Activated naive CD4-positive, alpha-beta T cell treated with anti-CD3 and anti-CD28 coated beads for 36 hours (primary cell): ENCODE measurements around the gene TMBIM6. TPM values are rescaled to one million over a fixed set of nuclear protein-coding genes. Genes with fewer than 3 reads are reported as not detected.

ENCODE experiments used
- CTCF ChIA-PET: fragments of 350-600 bp; sonication (Branson Sonifier 250); formaldehyde crosslinking; loops from one replicate; lab custom pipeline; 2021; ENCODE audit warnings: antibody characterized with exemption; lab: Charles Lee
- DNase-seq: peaks from one replicate; pipeline ENCODE4 v3.0.0-alpha.2; 2020
- H3K27ac Mint-ChIP-seq: one replicate; pipeline ENCODE4 v1.8.0; 2021; ENCODE audit warnings: mild to moderate bottlenecking, mixed read lengths
- H3K27me3 Mint-ChIP-seq: one replicate; pipeline ENCODE4 v1.8.0; 2021; ENCODE audit warnings: low read depth, mixed read lengths
- H3K36me3 Mint-ChIP-seq: one replicate; pipeline ENCODE4 v1.8.0; 2021; ENCODE audit warnings: low read depth, mixed read lengths
- H3K4me1 Mint-ChIP-seq: one replicate; pipeline ENCODE4 v1.8.0; 2021; ENCODE audit warnings: low read depth, mixed read lengths
- H3K4me3 Mint-ChIP-seq: one replicate; pipeline ENCODE4 v1.8.0; 2021; ENCODE audit warnings: mild to moderate bottlenecking, moderate library complexity, mixed read lengths
- H3K9me3 Mint-ChIP-seq: one replicate; pipeline ENCODE4 v1.8.0; 2021; ENCODE audit warnings: mixed read lengths
- intact Hi-C: fragments of 100-400 bp; cut with micrococcal nuclease; formaldehyde crosslinking; loops from one replicate; pipeline ENCODE4 v1.15.1; 2023
- total RNA-seq, 2 experiments: library from RNA; stranded (reverse); gene quantifications; one replicate each; pipeline ENCODE4 v1.2.3, GENCODE V29; 2021

The TMBIM6 gene
- 100 to 1,000 TPM; 466 to 498 TPM for total RNA-seq

GRCh38 chr12:49740930-49741881 is at the start of gene TMBIM6:
TSS of gene TMBIM6 (plus strand) at chr12:49741557. CDS start at chr12:49752494, 10,937 bp downstream.
- peak; percentile 99 for DNase-seq
- CTCF ChIA-PET: interaction anchor here (0.6 to 3.3 kb wide), 45 partner anchors 9 to 776 kb away, joined by 3 to 41 read pairs (median 4); partner anchors contain the start of genes FMNL3 and NCKAP5L
- Mint-ChIP-seq H3K4me3 (peak within 1 kb of the TSS; percentile 100), H3K27me3 (no peaks in the 10 kb centered on the region), H3K27ac (peak within 1 kb of the TSS; percentile 100), H3K9me3 (no peaks in the 10 kb centered on the region), H3K36me3 (peaks cover 31% of the 10 kb centered on the region), H3K4me1 (peaks cover 34% of the 10 kb centered on the region)
- intact Hi-C loops: loop anchor here (1.0 to 5.0 kb wide), 11 partner anchors 9 to 418 kb away; partner anchors contain the start of genes FMNL3, NCKAP5L and TROAP

- Mint-ChIP-seq H3K9me3 (no peaks in the 10 kb centered on the region), H3K27me3 (no peaks in the 10 kb centered on the region), H3K4me3 (no peak overlapping the region), H3K4me1 (peaks cover 45% of the 10 kb centered on the region), H3K27ac (no peak overlapping the region), H3K36me3 (no peaks in the 10 kb centered on the region)
- CTCF ChIA-PET: interaction anchor here (0.6 to 1.9 kb wide), 2 partner anchors 11 to 486 kb away, joined by 4 to 6 read pairs; no protein-coding TSS in a partner anchor
- no peak for DNase-seq
- intact Hi-C loops: no loop called here
These were observed 48.5 kb upstream of the TMBIM6 start for GRCh38 chr12:49692851-49693250.

- H3K36me3 Mint-ChIP-seq: no peaks in the 10 kb centered on the region
- H3K9me3 Mint-ChIP-seq: no peaks in the 10 kb centered on the region
- CTCF ChIA-PET: interaction anchor here (1.9 kb wide), 1 partner anchor 9 kb away, joined by 6 read pairs; no protein-coding TSS in a partner anchor
- H3K27me3 Mint-ChIP-seq: no peaks in the 10 kb centered on the region
- H3K27ac Mint-ChIP-seq: no peak overlapping the region
- H3K4me1 Mint-ChIP-seq: peaks cover 50% of the 10 kb centered on the region
- intact Hi-C loops: no loop called here
- no peak overlapping the region for H3K4me3 Mint-ChIP-seq
- DNase-seq: no peak
These were observed 47.4 kb upstream of the TMBIM6 start for GRCh38 chr12:49693931-49694444.

GRCh38 chr12:49696723-49697122 is 44.6 kb upstream of the TMBIM6 start:
- peaks cover 38% of the 10 kb centered on the region for H3K4me1 Mint-ChIP-seq

GRCh38 chr12:49697808-49698207 is 43.5 kb upstream of the TMBIM6 start:
- Mint-ChIP-seq H3K9me3 (no peaks in the 10 kb centered on the region), H3K27me3 (no peaks in the 10 kb centered on the region), H3K27ac (no peak overlapping the region), H3K36me3 (no peaks in the 10 kb centered on the region), H3K4me1 (peaks cover 44% of the 10 kb centered on the region), H3K4me3 (no peak overlapping the region)
- CTCF ChIA-PET: interaction anchor here (0.8 to 1.0 kb wide), 3 partner anchors 24 to 34 kb away, joined by 3 to 6 read pairs (median 3); no protein-coding TSS in a partner anchor
- no peak for DNase-seq
- intact Hi-C loops: no loop called here

More at GRCh38 chr12:49696723-49697122, 44.6 kb upstream of the TMBIM6 start:
- H3K36me3 Mint-ChIP-seq: no peaks in the 10 kb centered on the region
- H3K4me3 Mint-ChIP-seq: no peak overlapping the region
- no peaks in the 10 kb centered on the region for H3K9me3 Mint-ChIP-seq
- H3K27ac Mint-ChIP-seq: no peak overlapping the region
- intact Hi-C loops: no loop called here
- CTCF ChIA-PET: interaction anchor here (0.7 to 1.3 kb wide), 2 partner anchors 9 to 52 kb away, joined by 3 to 5 read pairs; no protein-coding TSS in a partner anchor
- DNase-seq: no peak
- H3K27me3 Mint-ChIP-seq: no peaks in the 10 kb centered on the region

- Mint-ChIP-seq H3K36me3 (no peaks in the 10 kb centered on the region), H3K9me3 (no peaks in the 10 kb centered on the region), H3K4me1 (peaks cover 54% of the 10 kb centered on the region), H3K4me3 (peak overlapping the region; percentile 63), H3K27me3 (no peaks in the 10 kb centered on the region), H3K27ac (peak overlapping the region; percentile 87)
- DNase-seq: peak; percentile 68
- intact Hi-C loops: loop anchor here (1.0 kb wide), 3 partner anchors 10 to 36 kb away; no protein-coding TSS in a partner anchor
- CTCF ChIA-PET: interaction anchor here (0.9 to 1.9 kb wide), 5 partner anchors 12 to 54 kb away, joined by 3 to 9 read pairs (median 4); no protein-coding TSS in a partner anchor
These were observed 42.5 kb upstream of the TMBIM6 start for GRCh38 chr12:49698619-49699545.

- Mint-ChIP-seq H3K27me3 (no peaks in the 10 kb centered on the region), H3K4me1 (peaks cover 69% of the 10 kb centered on the region), H3K27ac (no peak overlapping the region), H3K4me3 (no peak overlapping the region), H3K36me3 (no peaks in the 10 kb centered on the region), H3K9me3 (no peaks in the 10 kb centered on the region)
- CTCF ChIA-PET: interaction anchor here (1.0 to 17.1 kb wide), 3 partner anchors 27 to 60 kb away, joined by 3 to 450 read pairs (median 54); no protein-coding TSS in a partner anchor
- DNase-seq: no peak
- intact Hi-C loops: loop anchor here (5.0 kb wide), 1 partner anchor 335 kb away; the partner anchor contains the start of gene SPATS2
These were observed 39.3 kb upstream of the TMBIM6 start for GRCh38 chr12:49702009-49702408.

GRCh38 chr12:49702676-49703215 is 38.6 kb upstream of the TMBIM6 start:
- Mint-ChIP-seq H3K36me3 (no peaks in the 10 kb centered on the region), H3K4me1 (peaks cover 66% of the 10 kb centered on the region), H3K27ac (no peak overlapping the region), H3K4me3 (no peak overlapping the region), H3K9me3 (no peaks in the 10 kb centered on the region), H3K27me3 (no peaks in the 10 kb centered on the region)
- intact Hi-C loops: loop anchor here (1.0 to 5.0 kb wide), 3 partner anchors 31 to 335 kb away; partner anchors contain the start of gene SPATS2
- no peak for DNase-seq
- CTCF ChIA-PET: interaction anchor here (0.9 to 17.1 kb wide), 9 partner anchors 10 to 75 kb away, joined by 3 to 450 read pairs (median 15); partner anchors contain the start of gene TMBIM6

GRCh38 chr12:49703647-49704137 is 37.7 kb upstream of the TMBIM6 start:
- intact Hi-C loops: loop anchor here (1.0 to 5.0 kb wide), 3 partner anchors 32 to 336 kb away; partner anchors contain the start of gene SPATS2
- CTCF ChIA-PET: interaction anchor here (0.7 to 17.1 kb wide), 17 partner anchors 11 to 82 kb away, joined by 3 to 450 read pairs (median 5); partner anchors contain the start of gene TMBIM6
- no peaks in the 10 kb centered on the region for H3K27me3 Mint-ChIP-seq
- H3K4me3 Mint-ChIP-seq: peak overlapping the region; percentile 28
- peak; percentile 81 for DNase-seq
- no peaks in the 10 kb centered on the region for H3K36me3 Mint-ChIP-seq
- no peaks in the 10 kb centered on the region for H3K9me3 Mint-ChIP-seq
- peak overlapping the region; percentile 74 for H3K27ac Mint-ChIP-seq
- peaks cover 60% of the 10 kb centered on the region for H3K4me1 Mint-ChIP-seq

- peak; percentile 49 for DNase-seq
- CTCF ChIA-PET: interaction anchor here (0.9 to 17.1 kb wide), 14 partner anchors 14 to 84 kb away, joined by 3 to 450 read pairs (median 6); no protein-coding TSS in a partner anchor
- Mint-ChIP-seq H3K27me3 (no peaks in the 10 kb centered on the region), H3K27ac (peak overlapping the region; percentile 85), H3K4me1 (peaks cover 50% of the 10 kb centered on the region), H3K4me3 (peak overlapping the region; percentile 89), H3K36me3 (no peaks in the 10 kb centered on the region), H3K9me3 (no peaks in the 10 kb centered on the region)
- intact Hi-C loops: loop anchor here (5.0 kb wide), 1 partner anchor 138 kb away; the partner anchor contains the start of gene MCRS1
These were observed 35.8 kb upstream of the TMBIM6 start for GRCh38 chr12:49705479-49706134.
